GM21737 (cell line): ENCODE data around the gene CDK15.

Source experiments
- ATAC-seq: cut with Tn5 transposase; IDR thresholded peaks from one replicate; pipeline ENCODE4 v1.9.1; 2021; ENCODE audit warnings: mild to moderate bottlenecking, moderate library complexity; ENCODE audit not compliant: unreplicated experiment

CDK15 gene

DNA sequence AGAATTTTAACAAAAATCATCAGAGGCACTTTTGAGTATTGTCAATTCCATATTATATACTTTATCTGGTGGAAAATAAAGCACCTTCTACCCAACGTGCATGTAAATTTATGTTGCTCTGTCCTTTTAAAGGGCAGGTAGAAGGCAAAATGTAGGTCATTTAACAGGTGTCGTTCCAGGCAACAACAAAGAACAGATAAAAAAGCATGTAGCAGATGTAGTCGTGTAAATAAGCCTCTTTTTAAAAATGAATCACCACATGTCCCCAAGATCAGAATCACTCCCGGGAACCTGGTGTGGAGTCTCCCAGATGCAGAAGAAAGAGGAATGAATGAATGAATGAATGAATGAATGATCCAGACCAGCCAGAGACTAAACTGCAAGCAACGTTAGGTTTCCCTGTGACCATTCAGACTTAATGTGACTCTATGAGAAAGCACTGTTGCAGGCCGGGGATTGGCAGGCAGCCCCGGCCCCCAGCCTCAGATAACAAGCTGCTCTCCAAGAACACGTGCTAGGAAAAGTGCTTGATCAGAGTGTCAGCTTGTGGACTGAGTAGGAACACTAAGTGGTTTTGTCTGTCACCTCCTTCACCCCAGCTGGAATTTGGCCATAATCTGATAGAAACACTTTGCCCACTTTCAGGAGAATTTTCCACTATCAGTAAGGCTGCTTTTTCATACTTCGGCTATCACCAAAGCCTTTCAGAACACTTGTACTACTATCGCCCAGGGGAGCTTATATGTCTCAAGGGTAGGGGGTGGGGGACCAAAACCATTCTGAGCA, 100.6 kb downstream of the CDK15 start:
- ATAC-seq, result no peak

DNA sequence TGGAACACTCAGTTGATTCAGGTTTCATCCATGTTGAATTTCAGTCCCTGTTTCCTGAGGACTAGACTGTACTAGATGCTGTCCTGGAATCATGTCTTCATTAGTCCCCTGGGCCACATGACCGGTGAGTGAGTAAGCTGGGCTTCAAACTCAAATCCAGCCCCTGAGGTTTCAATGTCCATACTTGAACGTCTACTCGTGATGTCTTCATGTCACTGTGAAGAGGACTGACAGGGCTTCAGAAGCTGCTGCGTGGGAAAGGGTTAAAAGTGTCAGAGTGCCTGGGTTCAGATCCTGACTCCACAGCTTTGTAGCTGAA, 101.2 kb downstream of the CDK15 start:
- ATAC-seq, result no peak

DNA sequence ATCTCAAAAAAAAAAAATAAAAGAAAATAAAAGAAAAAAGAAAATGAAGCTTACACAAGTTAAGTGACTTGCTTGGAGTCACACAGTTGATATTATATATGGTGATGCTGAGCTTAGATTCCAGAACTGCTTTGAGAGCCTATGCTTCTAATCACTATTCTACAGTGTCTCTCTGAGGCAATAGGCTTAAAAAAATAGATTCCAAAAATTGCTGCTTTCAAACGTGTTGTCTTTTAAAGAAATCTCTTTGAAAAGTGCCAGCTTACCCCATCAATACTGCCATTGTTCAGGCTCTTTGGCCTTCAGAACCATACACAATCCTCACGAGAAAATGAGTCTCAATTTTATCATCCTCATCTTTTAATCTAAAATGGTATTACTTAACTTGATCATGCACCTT, 102.6 kb downstream of the CDK15 start:
- no peak for ATAC-seq

GRCh38 chr2:201909348-201909747, 103.0 kb downstream of the CDK15 start:
- no peak for ATAC-seq

GRCh38 chr2:201909961-201910361, 103.6 kb downstream of the CDK15 start:
- no peak for ATAC-seq

DNA sequence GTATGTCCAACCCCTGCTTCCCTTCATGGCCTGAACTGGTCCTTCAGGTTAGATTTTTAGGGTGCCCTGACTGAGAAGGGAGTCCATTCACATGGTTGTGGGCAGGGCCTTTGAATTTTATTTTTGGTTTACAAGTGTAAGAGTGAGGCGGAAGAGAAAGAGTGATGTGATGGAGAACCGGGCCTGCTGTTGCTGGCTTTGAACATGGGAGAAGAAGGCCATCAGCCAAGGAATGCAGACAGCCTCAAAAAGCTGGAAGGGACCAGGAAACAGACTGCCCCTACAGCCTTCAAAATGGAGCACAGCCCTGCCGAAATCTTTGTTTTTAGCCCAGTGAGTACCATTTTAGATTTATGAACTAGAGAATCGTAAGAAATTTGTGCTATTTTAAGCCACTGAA, 105.0 kb downstream of the CDK15 start:
- no peak for ATAC-seq

DNA sequence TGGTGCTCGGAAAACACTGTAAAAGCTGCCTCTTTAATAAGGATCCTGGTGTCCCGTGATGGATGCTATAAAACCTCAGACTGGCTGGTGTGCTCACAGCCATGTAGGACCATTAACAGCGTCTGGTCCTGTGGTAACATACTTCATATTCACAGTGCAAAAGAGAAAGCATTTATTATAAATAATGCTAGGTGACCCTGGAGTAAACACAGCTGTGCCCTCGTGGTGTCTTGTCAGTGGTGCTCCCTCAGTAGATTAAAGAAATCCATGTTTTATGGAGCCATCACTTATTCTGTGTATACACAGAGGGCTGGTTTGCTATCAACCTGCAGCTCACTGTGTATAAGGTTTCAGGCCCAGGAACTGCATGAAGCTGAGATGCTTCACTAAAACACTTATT, 106.9 kb downstream of the CDK15 start:
- no peak for ATAC-seq

DNA sequence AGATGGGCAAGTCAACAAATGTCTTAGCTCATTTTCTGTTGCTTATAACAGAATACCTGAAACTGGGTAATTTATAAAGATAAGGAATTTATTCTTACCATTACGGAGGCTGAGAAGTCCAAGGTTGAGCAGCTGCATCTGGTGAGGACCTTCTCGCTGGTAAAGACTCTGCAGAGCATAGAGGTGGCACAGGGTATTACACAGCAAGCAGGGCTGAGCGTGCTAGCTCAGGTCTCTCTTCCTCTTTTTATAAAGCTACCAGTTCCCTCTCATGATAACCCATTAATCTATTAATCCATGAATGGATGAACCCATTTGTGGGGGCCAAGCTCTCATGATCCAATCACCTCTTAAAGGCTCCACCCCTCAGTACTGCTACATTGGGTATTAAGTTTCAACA, 109.1 kb downstream of the CDK15 start:
- ATAC-seq, result no peak

- no peak for ATAC-seq
These were observed 110.2 kb downstream of the CDK15 start for GRCh38 chr2:201916565-201916964.

GRCh38 chr2:201918616-201919307, 112.4 kb downstream of the CDK15 start:
- ATAC-seq, result no peak

GRCh38 chr2:201919308-201919634, 112.9 kb downstream of the CDK15 start:
- no peak for ATAC-seq

DNA sequence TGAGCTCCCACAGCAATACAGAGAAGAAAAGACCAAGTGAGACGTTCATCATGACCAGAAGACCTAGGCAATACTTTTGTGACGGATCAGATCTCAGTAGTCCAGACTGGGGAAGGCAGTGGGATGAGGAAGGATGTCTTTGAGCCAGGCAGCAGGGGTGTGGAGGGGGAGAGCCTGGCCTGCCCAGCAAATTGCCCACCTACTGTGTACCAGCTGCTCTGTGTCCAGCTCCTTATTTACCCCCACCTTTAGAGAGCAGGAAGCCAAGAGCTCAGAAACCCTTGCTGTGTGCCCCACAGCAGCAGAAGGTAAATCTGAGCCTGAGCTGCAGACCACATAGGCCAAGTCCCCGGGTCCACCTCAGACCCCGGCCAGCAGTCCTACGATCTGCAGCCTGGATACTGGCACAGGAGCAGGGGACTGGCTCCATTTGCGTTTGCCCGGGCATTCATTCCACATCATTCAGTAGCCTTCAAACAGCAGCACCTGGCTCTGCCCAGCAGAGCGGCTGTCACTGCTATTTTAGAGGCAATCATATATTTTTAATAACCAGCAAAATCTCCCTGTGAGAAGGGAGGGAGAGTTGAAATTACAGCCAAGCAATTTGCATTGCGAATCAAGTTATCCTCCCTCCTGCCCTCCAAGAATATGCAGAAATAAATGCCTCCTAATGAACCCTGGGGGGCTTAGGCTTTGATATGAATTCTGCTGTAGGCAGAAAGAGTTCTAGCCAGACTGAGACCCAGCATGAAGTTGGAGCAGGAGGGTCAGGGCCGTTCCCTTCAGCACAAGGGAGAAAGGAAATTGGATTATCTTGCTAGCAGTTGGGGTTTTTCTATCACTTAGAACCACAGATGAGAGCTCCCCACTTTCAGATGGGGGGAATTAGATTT, 117.3 kb downstream of the CDK15 start:
- no peak for ATAC-seq

DNA sequence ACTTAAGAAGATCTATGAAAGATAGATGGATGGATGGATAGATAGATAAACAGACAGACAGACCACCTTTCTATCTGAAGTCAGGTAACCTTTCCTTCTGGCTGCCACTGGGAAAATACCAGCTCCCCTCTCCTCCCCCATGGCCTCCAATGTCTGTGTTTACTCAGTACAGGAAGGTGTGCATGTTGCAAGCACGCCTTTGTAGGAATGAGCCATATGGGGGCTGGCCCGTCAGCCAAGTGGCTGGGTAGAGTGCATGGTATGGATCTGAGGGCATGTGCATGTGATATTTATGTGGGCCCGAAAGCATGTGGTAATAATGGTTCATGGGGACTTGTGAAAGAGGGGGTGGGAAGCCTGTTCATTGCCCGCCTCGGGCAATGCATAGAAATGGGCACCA, 118.1 kb downstream of the CDK15 start:
- no peak for ATAC-seq

DNA sequence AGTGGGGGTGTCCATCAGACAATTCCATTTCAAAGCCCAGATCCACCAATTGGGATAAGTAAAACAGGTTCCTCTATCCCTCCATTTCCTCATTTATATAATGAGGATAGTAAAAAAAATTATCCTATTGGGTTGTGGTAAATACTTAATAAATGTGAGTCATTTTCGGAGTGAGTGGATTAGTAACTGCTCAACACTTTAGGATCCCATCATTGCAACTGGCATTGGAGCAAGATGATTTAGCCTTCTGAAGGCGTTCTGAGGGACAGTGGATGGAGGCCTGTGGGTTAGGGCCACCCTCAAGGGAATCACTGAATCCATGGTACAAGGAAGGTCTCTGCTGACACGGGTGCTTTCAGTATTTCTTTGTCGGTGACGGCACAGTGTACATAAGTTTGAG, 118.7 kb downstream of the CDK15 start:
- ATAC-seq, result no peak

- ATAC-seq, result no peak
These were observed 119.7 kb downstream of the CDK15 start for GRCh38 chr2:201926067-201926466.

- no peak for ATAC-seq
These were observed 122.0 kb downstream of the CDK15 start for GRCh38 chr2:201928363-201928762.

GRCh38 chr2:201929281-201930026, 123.1 kb downstream of the CDK15 start:
- ATAC-seq, result no peak

DNA sequence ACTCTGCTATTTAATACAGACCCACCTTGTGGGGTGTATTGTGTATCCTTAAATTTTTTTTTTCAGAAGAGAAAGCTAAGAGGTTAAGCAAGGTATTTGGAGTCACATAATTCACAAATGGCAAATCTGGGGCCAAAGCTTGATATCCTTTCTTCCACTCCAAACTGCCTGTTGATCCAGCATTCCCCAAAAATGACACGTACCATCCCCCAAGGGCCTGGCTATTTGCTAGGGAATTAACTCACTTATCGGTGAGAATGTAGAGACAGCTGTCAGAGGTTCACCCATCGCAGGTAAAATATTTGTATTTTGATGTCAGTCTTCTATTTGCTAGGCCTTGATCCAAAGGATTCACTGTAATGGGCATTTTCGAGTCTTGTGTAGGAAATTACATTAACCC, 123.7 kb downstream of the CDK15 start:
- no peak for ATAC-seq

- ATAC-seq, result no peak
These were observed 124.5 kb downstream of the CDK15 start for GRCh38 chr2:201930831-201931230.

DNA sequence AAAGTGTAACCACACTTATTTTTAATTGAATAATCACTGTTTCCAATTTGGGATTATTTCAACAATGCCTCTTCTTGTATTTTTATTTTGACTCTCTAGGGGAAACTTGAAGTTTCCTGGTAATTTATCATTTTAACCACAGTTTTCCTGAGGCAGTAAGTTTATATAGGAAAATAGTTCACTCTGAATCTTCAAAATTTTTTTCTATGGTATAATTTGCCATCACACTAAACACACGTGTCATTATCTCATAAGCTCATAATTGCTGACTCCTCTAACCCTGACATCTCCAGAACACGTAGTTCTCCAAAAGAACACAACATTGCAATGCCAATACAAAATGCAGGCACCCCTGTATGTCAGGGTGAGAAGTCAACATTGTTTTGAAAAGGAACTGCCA, 125.1 kb downstream of the CDK15 start:
- ATAC-seq, result no peak

DNA sequence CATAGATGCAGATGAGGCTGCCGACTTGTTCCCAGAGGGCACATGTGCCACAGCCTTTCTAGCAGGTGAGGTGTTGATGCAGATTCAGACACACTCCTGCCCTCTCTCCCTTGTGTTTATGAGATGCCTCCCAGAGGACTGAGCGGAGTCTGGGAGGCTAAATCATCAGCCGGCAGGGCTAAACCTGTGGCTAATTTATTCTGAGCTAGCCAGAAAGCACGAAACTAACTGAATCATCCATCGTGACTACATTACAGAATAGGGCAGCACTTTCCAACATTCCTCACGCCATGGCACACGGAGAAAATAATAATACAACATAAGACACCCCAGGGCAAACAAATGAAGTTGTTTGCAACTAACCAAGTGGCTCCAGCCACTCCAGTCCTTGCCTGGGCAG, 125.6 kb downstream of the CDK15 start:
- ATAC-seq, result no peak
